GM13977 (cell line): ENCODE data around the gene EFCAB13.

Experiments used
- DNase-seq: peaks from one replicate; pipeline ENCODE4 v3.0.0; 2012; ENCODE audit warnings: low spot score
- in situ Hi-C: fragments of 300-500 bp; cut with MboI; formaldehyde crosslinking; loops from one replicate; pipeline ENCODE4 v1.12.0; 2022; ENCODE audit warnings: low sequenced_read_pairs, low pct_unique_long_range_greater_than_20kb, mixed read lengths, inconsistent platforms; ENCODE audit not compliant: unreplicated experiment
- TF ChIP-seq, protein P1 (sequence below): IDR thresholded peaks from 2 replicates; pipeline ENCODE4 v1.5.1; 2012; ENCODE audit warnings: mild to moderate bottlenecking, control low read depth; ENCODE audit not compliant: insufficient read depth; ENCODE audit errors: extremely low read depth, missing control alignments

The EFCAB13 gene

DNA sequence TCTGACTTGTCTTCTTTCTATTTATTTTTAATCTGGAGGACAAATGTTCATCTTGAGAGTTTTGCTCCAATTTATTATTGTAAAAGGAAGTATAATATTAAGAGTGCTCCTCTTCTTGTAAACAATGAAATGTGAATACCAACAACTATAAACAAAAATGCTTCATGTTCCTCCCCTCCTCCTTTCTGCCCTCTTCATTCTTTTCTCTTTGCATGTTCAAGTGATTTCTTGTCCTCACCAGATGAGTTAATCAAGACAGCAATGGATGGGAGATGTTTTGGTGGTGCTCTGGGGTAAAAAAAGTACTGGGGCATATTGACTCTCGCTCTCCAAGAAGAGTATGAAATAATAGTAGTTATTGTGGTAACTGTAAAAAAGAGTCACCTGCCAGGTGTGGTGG lies 45.8 kb upstream of the EFCAB13 start:
- no peak for DNase-seq
- in situ Hi-C loops, result no loop called here
- TF ChIP-seq, protein P1, sequence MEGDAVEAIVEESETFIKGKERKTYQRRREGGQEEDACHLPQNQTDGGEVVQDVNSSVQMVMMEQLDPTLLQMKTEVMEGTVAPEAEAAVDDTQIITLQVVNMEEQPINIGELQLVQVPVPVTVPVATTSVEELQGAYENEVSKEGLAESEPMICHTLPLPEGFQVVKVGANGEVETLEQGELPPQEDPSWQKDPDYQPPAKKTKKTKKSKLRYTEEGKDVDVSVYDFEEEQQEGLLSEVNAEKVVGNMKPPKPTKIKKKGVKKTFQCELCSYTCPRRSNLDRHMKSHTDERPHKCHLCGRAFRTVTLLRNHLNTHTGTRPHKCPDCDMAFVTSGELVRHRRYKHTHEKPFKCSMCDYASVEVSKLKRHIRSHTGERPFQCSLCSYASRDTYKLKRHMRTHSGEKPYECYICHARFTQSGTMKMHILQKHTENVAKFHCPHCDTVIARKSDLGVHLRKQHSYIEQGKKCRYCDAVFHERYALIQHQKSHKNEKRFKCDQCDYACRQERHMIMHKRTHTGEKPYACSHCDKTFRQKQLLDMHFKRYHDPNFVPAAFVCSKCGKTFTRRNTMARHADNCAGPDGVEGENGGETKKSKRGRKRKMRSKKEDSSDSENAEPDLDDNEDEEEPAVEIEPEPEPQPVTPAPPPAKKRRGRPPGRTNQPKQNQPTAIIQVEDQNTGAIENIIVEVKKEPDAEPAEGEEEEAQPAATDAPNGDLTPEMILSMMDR, result no peak

DNA sequence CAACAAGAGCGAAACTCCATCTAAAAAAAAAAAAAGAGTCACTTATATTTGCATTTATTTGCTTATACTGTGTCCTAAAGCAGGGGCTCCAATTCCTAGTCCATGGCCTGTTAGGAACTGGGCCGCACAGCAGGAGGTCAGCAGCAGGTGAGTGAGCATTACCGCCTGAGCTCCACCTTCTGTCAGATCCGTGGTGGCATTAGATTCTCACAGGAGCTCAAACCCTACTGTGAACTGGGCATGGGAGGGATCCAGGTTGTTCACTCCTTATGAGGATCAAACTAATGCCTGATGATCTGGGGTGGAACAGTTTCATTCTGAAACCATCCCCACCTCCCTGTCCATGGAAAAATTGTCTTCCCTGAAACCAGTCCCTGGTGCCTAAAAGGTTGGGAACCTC lies 45.2 kb upstream of the EFCAB13 start:
- DNase-seq, result no peak

DNA sequence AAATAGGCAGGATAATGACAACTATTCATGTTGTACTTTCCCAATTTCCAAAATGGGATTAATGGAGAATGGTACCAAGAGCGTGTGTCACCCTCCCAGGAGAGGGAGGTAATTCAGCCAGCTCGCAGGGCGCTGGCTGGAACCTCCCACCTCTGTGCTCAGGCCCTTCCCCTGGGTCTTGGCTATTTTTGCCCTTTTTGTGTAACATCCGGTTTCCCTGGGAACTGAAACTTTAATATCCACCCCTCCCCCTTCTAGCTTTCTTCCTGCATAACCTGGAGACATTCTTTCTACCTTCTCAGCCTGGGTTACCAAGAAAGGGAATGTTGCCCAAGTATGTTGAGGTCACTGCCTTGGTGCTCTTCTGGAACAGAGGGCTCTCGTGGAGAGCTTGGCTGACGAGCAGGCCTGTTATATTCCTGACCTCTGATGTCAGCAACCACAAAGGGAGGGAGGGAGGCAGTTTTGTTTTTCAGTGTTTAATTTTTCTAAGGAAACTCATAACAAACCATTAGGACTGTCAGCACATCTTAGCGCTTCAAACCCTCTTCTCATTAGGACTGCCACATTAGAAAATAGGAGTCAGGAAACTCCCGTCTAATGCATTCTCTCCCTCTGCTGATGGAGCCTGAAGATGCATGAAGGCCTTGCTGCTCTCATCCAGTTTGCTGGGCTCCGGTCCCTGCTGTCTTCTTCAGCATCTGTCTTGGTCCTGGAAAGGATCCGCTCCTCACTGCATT lies 44.5 kb upstream of the EFCAB13 start:
- in situ Hi-C loops, result no loop called here
- DNase-seq, result peak; percentile 76
- TF ChIP-seq, protein P1, result no peak

More for the DNA sequence above, 45.2 kb upstream of the EFCAB13 start:
- in situ Hi-C loops, result no loop called here
- TF ChIP-seq, protein P1, result no peak

DNA sequence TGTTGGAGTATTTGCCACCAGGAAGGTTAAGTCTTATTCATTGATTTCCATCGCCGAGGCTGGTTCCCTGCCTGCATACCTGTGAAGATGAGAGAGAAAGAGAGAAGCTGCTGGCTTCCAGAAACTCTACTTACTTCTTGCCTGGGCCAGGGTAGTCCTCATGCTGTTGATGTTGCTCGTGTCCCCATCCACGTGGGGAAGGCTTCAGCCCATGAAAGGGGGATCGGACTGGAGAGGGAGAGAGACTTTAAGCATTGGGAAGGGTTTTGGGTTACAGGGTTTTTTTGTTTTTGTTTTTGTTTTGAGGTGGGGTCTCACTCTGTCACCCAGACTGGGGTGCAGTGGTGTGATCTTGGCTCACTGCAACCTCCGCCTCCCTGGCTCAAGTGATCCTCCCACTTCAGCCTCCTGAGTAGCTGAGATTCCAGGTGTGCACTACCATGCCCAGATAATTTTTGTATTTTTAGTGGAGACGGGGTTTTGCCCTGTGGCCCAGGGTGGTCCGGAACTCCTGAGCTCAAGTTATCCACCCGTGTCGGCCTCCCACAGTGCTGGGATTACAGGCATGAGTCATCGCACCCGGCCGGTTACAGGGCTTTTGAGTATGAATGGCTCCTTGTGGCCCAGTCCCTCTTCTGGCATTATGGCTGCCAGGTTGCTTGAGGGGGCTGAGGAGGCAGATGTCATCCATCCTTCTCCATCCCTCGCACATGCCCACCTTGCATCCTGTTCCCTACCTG lies 43.5 kb upstream of the EFCAB13 start:
- DNase-seq, result no peak
- TF ChIP-seq, protein P1, result no peak
- in situ Hi-C loops, result no loop called here

DNA sequence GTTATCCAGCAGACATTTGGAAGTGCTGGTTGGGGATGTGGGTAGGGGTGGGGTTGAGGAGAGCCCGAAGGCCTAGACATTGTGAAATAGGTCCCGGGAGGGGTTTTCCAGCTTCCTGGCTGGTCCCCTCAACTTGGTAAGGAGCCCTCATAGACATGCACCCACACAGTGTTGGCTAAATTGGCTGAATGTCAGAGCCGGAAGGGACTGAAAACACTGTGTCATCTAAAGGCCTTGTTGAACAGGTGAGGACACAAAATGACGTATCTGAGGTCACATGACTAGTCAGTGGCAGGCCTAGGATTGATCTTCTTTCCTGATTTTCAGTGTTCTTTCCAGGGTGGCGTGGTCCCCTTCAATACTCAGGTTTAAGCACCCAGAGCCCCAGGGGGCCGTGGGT lies 42.5 kb upstream of the EFCAB13 start:
- in situ Hi-C loops, result no loop called here
- TF ChIP-seq, protein P1, result no peak
- no peak for DNase-seq

DNA sequence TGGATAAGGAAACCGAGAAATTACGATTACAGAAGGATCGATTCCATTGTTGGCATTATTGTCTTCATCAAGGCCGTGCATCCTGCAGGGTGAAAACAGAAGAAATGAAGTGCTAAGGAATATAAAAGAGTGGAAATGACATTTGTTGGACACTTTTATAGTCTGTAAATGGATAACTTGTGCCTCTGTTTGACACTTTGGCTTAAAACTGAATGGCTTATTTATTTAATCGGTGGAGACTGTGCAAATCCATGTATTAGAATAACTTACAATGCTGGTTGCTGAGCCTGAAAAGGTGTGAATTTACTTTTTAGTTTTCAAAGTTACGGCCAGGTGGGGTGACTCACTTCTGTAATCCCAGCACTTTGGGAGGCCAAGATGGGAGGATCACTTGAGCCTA lies 38.8 kb upstream of the EFCAB13 start:
- DNase-seq, result no peak
- in situ Hi-C loops, result no loop called here
- TF ChIP-seq, protein P1, result no peak
